Activated CD8-positive, alpha-beta memory T cell treated with anti-CD3 and anti-CD28 coated beads for 4 hours (primary cell): ENCODE data around the gene ARID5A.
A peak's percentile ranks its signal among the peaks of the same experiment; 100 is the strongest.
"Not testable (repeated sequence)": the region's sequence is repeated elsewhere in the genome, so short reads cannot be mapped to it uniquely, and the experiment has no call there.

Experiments
- DNase-seq, 2 donors: peaks; one replicate each; pipeline ENCODE4 v3.0.0-alpha.2; 2020; ENCODE audit warnings: low read depth in 2 of 2

The ARID5A gene

DNA sequence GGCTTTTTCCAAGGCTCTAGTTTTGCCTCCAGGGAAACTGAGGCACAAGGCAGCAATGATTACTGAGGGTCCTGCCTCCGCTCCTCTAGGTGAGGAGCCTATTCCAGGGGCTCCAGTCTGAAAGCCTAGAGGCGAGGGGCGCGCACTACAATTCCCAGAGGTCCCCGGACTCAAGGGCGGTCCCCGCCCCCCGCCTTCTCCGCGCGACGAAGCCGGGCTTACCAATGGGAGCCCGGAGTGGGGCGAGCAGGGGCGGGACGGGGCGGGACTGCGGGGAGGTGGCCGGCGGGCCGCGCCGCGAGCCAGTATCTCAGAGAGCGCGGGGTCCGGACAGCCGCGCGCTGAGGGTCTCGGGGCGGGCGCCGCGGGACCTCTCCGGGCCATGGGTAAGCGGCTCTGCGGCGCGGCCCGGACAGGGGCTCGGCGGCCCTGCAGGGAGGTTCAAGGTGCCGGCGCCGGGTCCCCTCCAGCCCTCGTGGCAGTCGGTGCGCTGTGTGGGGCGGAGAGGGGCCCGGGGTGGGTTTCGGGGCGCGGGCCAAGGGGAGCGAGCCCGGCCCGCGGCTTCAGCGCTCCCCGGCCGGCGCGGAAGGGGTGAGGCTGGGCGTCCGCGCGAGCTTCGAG, at the start of gene ARID5A:
TSS of gene ARID5A (plus strand) at position 308 of the 621 bp plus-strand sequence. CDS start at position 383, 75 bp downstream.
- peak; percentile 85 to 86 for DNase-seq

- no peak for DNase-seq
Measured at GRCh38 chr2:96489261-96489660, 47.3 kb upstream of the ARID5A start.

DNA sequence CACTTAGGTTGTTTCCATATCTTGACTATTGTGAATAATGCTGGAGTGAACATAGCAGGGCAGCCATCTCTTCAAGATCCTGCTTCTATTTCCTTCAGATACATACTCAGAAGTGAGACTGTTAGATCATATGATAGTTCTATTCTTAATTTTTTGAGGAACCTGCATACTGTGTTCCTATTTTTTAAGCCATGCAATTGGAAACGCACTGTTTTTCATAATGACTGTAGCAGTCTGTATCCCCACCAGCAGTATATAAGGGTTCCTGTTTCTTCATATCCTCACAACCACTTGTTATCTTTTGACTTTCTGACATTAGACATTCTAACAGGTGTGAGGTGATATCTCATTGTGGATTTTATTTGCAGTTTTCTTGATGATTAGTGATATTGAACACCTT, 46.9 kb upstream of the ARID5A start:
- DNase-seq = no peak

- DNase-seq = no peak
Measured at GRCh38 chr2:96491860-96492497, 44.6 kb upstream of the ARID5A start.

- no peak for DNase-seq
Measured at GRCh38 chr2:96493072-96493471, 43.5 kb upstream of the ARID5A start.

- DNase-seq = no peak
Measured at GRCh38 chr2:96494188-96494587, 42.4 kb upstream of the ARID5A start.

DNA sequence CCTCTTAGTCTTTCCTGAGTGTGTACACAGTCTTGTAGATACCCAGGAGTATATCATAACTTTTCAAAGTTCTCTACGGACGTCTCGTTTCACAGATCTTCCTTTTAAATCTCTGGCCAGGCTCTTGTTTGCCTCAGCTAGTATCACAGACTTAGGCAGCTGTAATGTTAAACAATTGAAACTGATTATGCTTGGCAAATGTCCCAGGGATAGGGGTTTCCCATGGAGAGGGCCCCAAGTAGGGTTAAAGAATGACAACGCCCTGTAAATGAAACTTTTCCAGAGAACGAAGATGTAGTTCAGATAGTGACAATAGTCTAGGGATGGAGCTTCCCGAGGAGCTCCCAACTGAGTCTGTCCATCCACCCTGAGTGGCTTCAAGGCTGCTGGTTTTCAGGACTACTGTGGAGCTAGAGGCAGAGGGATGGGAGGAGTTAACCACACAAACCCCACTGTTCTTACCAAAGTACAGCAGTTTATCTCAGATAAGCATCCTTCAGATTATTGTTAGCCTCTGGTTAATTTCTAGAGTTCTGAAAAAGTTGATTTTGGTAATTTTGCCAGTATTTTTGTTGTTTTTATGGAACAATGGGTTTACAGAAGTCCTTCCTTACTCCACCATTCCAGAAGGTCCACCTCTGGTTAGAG, 40.4 kb upstream of the ARID5A start:
- DNase-seq = no peak

GRCh38 chr2:96498021-96498431, 38.5 kb upstream of the ARID5A start:
- no peak for DNase-seq

DNA sequence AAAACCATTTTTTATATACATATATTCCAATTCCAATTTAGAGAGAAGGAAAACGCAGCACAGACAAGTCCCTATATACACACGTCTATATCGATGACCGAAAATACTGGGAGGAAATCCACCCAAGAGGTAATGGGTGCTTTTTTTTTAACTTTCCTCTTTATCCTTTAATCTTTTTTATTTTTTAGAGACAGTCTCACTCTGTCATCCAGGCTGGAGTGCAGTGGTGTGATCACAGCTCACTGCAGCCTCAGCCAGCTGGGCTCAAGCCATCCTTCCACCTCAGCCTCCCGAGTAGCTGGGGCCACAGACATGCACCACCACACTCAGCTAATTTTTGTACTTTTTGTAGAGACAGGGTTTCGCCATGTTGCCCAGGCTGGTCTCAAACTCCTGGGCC, 37.9 kb upstream of the ARID5A start:
- not testable (repeated sequence) for DNase-seq

- DNase-seq = no peak
Measured at GRCh38 chr2:96499061-96499960, 37.2 kb upstream of the ARID5A start.

- DNase-seq = no peak
Measured at GRCh38 chr2:96500385-96501066, 36.0 kb upstream of the ARID5A start.

DNA sequence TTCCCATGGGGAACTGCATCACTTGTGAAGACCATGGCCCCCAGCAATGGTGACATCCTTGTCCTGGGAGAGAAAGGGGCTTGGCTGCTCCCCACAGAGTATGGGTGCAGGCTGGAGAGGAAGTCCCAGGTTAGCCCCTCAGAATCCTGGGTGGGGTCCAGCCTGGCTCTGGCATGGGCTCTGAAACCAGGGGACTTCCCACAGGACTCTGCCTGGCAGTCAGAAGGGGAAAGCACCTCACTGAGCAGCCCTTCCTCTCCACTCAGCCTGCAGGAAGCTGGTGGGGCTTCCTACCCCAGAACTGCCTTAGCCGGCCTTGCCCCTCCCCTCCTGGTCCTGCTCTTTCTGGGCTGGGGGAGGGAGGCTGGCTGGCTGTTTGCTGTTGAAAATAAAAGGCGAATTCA, 35.1 kb upstream of the ARID5A start:
- no peak for DNase-seq

- no peak for DNase-seq
Measured at GRCh38 chr2:96501886-96502810, 34.4 kb upstream of the ARID5A start.

- DNase-seq = no peak
Measured at GRCh38 chr2:96502891-96503636, 33.5 kb upstream of the ARID5A start.

DNA sequence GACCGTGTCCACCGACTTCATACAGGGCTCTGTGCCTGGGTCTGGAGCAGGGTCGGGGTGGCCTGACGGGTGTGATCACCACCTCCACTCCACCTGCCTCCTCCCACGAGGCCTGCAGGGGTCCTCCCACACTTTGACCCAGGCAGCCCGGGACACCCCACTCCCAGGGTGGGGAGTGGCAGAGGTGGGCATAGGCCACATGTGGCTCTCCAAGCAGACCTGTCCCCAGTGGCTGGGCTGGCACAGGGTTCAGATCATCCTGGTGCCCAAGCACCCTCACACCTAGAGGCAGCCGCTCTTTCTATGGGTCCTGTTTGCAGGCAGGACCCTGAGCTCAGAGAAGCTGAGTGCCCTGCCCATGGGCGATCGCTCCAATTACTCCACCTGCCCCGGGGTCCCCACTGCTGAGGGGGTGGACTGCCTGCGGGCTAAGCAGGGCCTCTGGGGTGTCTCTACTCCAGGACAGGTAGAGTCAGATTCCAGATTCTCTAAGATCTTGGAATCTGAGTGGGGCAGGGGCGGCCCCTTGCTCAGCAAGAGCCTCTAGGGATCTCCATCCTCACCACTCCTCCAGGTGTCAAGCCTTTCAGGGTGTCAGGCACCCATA, 32.8 kb upstream of the ARID5A start:
- no peak for DNase-seq

- no peak for DNase-seq
Measured at GRCh38 chr2:96505231-96505889, 31.2 kb upstream of the ARID5A start, which contains the start of gene NEURL3. NEURL3 (minus strand) TSS chr2:96505357; CDS start chr2:96505286, 71 bp downstream.

- no peak for DNase-seq
Measured at GRCh38 chr2:96506016-96506906, 30.3 kb upstream of the ARID5A start.

- DNase-seq = no peak
Measured at GRCh38 chr2:96506907-96507240, 29.7 kb upstream of the ARID5A start.
